ENCODE data around the gene SOS2.

Gene SOS2

DNA sequence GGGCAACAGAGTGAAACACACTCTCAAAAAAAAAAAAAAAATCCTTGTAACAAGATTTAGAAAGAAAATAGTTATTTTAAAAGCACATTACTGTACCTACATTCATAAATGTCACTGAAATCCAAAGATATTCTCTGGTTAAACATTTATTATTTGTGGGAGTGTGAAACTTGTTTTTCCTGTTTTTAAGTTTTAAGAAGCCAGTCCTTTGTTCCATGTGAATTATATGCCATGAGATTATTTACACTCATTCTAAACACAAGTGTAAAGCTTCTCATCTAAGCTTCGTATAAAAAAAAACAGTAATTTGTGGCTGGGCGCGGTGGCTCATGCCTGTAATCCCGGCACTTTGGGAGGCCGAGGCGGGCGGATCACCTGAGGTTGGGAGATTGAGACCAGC is 130.0 kb downstream of the SOS2 start:
- Histone ChIP-seq H3K9ac (ENCODE audit: low read depth, low read length, poor library complexity, severe bottlenecking) (no peak overlapping the region), H3K4me1 (ENCODE audit: insufficient read depth, low read length, poor library complexity, severe bottlenecking) (peaks cover 4% of the 10 kb centered on the region), H4K20me1 (ENCODE audit: insufficient read depth, low read length, poor library complexity, severe bottlenecking) (no peaks in the 10 kb centered on the region), H3K9me3 (ENCODE audit: insufficient read depth, low read depth, low read length) (no peaks in the 10 kb centered on the region), H3K27me3 (ENCODE audit: insufficient read depth, low read length, poor library complexity, severe bottlenecking) (no peaks in the 10 kb centered on the region), H3K4me2 (ENCODE audit: low read depth, low read length, poor library complexity, severe bottlenecking) (no peak overlapping the region), H3K9me2 (replicated peaks; ENCODE audit: low read depth, low read length) (no peaks in the 10 kb centered on the region), H3K4me3 (ENCODE audit: low read length, poor library complexity, severe bottlenecking) (no peak overlapping the region), H2AFZ (ENCODE audit: low read length) (no peak overlapping the region), H3K36me3 (ENCODE audit: insufficient read depth, low read length) (no peaks in the 10 kb centered on the region), H3F3A (ENCODE audit: low read depth) (0 out of 2 replicates have a peak, but pooled peaks cover 3% of the 10 kb centered on the region), H3K79me2 (ENCODE audit: insufficient read depth, low read length) (no peaks in the 10 kb centered on the region)
- no peak for TF ChIP-seq EZH2phosphoT487 (IDR thresholded peaks at IDR 0.05; ENCODE audit: borderline replicate concordance)
- TF ChIP-seq, protein P1, sequence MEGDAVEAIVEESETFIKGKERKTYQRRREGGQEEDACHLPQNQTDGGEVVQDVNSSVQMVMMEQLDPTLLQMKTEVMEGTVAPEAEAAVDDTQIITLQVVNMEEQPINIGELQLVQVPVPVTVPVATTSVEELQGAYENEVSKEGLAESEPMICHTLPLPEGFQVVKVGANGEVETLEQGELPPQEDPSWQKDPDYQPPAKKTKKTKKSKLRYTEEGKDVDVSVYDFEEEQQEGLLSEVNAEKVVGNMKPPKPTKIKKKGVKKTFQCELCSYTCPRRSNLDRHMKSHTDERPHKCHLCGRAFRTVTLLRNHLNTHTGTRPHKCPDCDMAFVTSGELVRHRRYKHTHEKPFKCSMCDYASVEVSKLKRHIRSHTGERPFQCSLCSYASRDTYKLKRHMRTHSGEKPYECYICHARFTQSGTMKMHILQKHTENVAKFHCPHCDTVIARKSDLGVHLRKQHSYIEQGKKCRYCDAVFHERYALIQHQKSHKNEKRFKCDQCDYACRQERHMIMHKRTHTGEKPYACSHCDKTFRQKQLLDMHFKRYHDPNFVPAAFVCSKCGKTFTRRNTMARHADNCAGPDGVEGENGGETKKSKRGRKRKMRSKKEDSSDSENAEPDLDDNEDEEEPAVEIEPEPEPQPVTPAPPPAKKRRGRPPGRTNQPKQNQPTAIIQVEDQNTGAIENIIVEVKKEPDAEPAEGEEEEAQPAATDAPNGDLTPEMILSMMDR (conservative IDR thresholded peaks at IDR 0.05; ENCODE audit: low read length): no peak

DNA sequence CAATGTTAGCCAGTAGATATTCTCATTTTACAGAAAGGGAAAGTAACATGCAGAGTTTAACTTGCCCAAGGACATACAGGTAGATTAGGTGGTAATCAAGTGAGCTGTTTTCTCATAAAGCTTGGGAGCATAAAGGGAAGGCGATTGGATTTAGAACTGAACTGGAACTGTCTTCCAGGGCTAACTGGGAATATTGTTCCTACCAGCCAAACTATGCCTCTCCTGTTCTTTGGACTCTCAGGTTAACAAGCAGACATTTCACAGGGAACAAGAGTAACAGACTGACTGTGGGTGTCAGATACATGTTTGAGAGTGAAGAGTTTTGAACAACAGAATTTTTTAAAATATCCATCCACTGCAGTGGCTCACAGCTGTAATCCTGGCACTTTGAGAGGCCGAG is 130.6 kb downstream of the SOS2 start:
- H2AFZ ChIP-seq (ENCODE audit: low read length): no peak overlapping the region
- TF ChIP-seq EZH2phosphoT487 (IDR thresholded peaks at IDR 0.05; ENCODE audit: borderline replicate concordance): no peak
- TF ChIP-seq, protein P1 (conservative IDR thresholded peaks at IDR 0.05; ENCODE audit: low read length): no peak

DNA sequence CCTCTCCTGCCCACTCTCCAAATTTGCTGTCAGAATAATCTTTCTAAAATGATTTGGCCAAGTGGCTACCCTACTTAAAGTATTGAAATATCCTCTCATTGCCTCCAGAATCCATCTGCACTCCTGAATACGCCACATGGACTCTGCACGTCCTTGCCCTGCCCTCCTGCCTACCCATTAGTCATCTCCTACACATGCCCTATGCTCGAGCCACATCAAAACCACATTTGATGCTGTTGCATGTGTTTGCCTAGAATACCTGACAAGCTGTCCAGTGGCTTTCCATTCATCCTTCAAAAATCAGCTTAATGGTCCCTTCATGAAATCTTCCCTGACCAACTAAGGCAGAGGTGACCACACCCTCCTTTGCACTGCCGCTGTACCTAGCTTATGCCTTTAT is 132.0 kb downstream of the SOS2 start:
- no peak for TF ChIP-seq EZH2phosphoT487 (IDR thresholded peaks at IDR 0.05; ENCODE audit: borderline replicate concordance)
- TF ChIP-seq, protein P1 (conservative IDR thresholded peaks at IDR 0.05; ENCODE audit: low read length): no peak
- H3K27me3 ChIP-seq (ENCODE audit: insufficient read depth, low read length, poor library complexity, severe bottlenecking): no peaks in the 10 kb centered on the region
- H4K20me1 ChIP-seq (ENCODE audit: insufficient read depth, low read length, poor library complexity, severe bottlenecking): no peaks in the 10 kb centered on the region
- H3K36me3 ChIP-seq (ENCODE audit: insufficient read depth, low read length): no peaks in the 10 kb centered on the region
- 0 out of 2 replicates have a peak, but pooled peaks cover 3% of the 10 kb centered on the region for H3F3A ChIP-seq (ENCODE audit: low read depth)
- H3K9me2 ChIP-seq (replicated peaks; ENCODE audit: low read depth, low read length): no peaks in the 10 kb centered on the region
- no peaks in the 10 kb centered on the region for H3K79me2 ChIP-seq (ENCODE audit: insufficient read depth, low read length)
- no peak overlapping the region for H3K9ac ChIP-seq (ENCODE audit: low read depth, low read length, poor library complexity, severe bottlenecking)
- H3K4me3 ChIP-seq (ENCODE audit: low read length, poor library complexity, severe bottlenecking): no peak overlapping the region
- H3K9me3 ChIP-seq (ENCODE audit: insufficient read depth, low read depth, low read length): no peaks in the 10 kb centered on the region
- no peak overlapping the region for H3K4me2 ChIP-seq (ENCODE audit: low read depth, low read length, poor library complexity, severe bottlenecking)
- no peaks in the 10 kb centered on the region for H3K4me1 ChIP-seq (ENCODE audit: insufficient read depth, low read length, poor library complexity, severe bottlenecking)
- H2AFZ ChIP-seq (ENCODE audit: low read length): no peak overlapping the region

More for the DNA sequence above, 130.6 kb downstream of the SOS2 start:
- H3K9me2 ChIP-seq (replicated peaks; ENCODE audit: low read depth, low read length): no peaks in the 10 kb centered on the region
- no peaks in the 10 kb centered on the region for H3K79me2 ChIP-seq (ENCODE audit: insufficient read depth, low read length)
- H3K9me3 ChIP-seq (ENCODE audit: insufficient read depth, low read depth, low read length): no peaks in the 10 kb centered on the region
- peaks cover 4% of the 10 kb centered on the region for H3K4me1 ChIP-seq (ENCODE audit: insufficient read depth, low read length, poor library complexity, severe bottlenecking)
- H3F3A ChIP-seq (ENCODE audit: low read depth): 0 out of 2 replicates have a peak, but pooled peaks cover 3% of the 10 kb centered on the region
- no peak overlapping the region for H3K9ac ChIP-seq (ENCODE audit: low read depth, low read length, poor library complexity, severe bottlenecking)
- H3K27me3 ChIP-seq (ENCODE audit: insufficient read depth, low read length, poor library complexity, severe bottlenecking): no peaks in the 10 kb centered on the region
- H3K36me3 ChIP-seq (ENCODE audit: insufficient read depth, low read length): no peaks in the 10 kb centered on the region
- no peak overlapping the region for H3K4me2 ChIP-seq (ENCODE audit: low read depth, low read length, poor library complexity, severe bottlenecking)
- no peak overlapping the region for H3K4me3 ChIP-seq (ENCODE audit: low read length, poor library complexity, severe bottlenecking)
- no peaks in the 10 kb centered on the region for H4K20me1 ChIP-seq (ENCODE audit: insufficient read depth, low read length, poor library complexity, severe bottlenecking)

All from Loucy (cell line).